C4-2B (cell line): ENCODE data around the gene SLC22A31.

Source experiments
- CTCF ChIP-seq: fragments of 450-650 bp; conservative IDR thresholded peaks from 2 replicates; pipeline ENCODE4 v1.5.1; 2017; ENCODE audit warnings: mild to moderate bottlenecking
- ZFX ChIP-seq: fragments of 450-650 bp; IDR thresholded peaks from 2 replicates; pipeline ENCODE4 v1.6.1; 2017

GRCh38 chr16:89184677-89184932 lies 15.7 kb downstream of the SLC22A31 start:
- TF ChIP-seq CTCF (no peak), ZFX (no peak)
